LNCAP (cell line): ENCODE data around the gene ATOX1.

Source experiments
- CTCF ChIP-seq: fragments of 450-650 bp; IDR thresholded peaks from 2 replicates; pipeline ENCODE4 v1.5.1; 2017; ENCODE audit warnings: mild to moderate bottlenecking

ATOX1 gene

GRCh38 chr5:151757233-151758140, 944 bp downstream of the ATOX1 start:
- TF ChIP-seq CTCF, result no peak

GRCh38 chr5:151755383-151755782, 3.0 kb downstream of the ATOX1 start:
- no peak for TF ChIP-seq CTCF

- TF ChIP-seq CTCF, result no peak
These were observed 6.8 kb downstream of the ATOX1 start for GRCh38 chr5:151751593-151751992.

GRCh38 chr5:151751091-151751490, 7.3 kb downstream of the ATOX1 start:
- no peak for TF ChIP-seq CTCF

- TF ChIP-seq CTCF, result no peak
These were observed 8.3 kb downstream of the ATOX1 start for GRCh38 chr5:151750121-151750520.

GRCh38 chr5:151745071-151745705, 13.2 kb downstream of the ATOX1 start:
- no peak for TF ChIP-seq CTCF

GRCh38 chr5:151743530-151743929, 14.9 kb downstream of the ATOX1 start:
- no peak for TF ChIP-seq CTCF
